NCI-H1048 (cell line): ENCODE results near the gene RUNX1.

Experiments used
- DNase-seq: peaks from one replicate; lab custom pipeline; 2025; lab: John Stamatoyannopoulos, UW

RUNX1 gene

GRCh38 chr21:34880401-34880800, 168.7 kb downstream of the RUNX1 start:
- DNase-seq, result no peak

GRCh38 chr21:34878940-34879339, 170.2 kb downstream of the RUNX1 start:
- DNase-seq, result no peak

GRCh38 chr21:34878501-34878900, 170.6 kb downstream of the RUNX1 start:
- no peak for DNase-seq

GRCh38 chr21:34877485-34878128, 171.5 kb downstream of the RUNX1 start:
- peak; percentile 8 for DNase-seq

GRCh38 chr21:34875830-34876229, 173.3 kb downstream of the RUNX1 start:
- DNase-seq, result no peak

GRCh38 chr21:34874684-34875513, 174.2 kb downstream of the RUNX1 start:
- DNase-seq, result no peak

GRCh38 chr21:34871026-34871908, 177.8 kb downstream of the RUNX1 start:
- DNase-seq, result no peak

- DNase-seq, result no peak
These were observed 178.9 kb downstream of the RUNX1 start for GRCh38 chr21:34870246-34870645.

GRCh38 chr21:34869545-34869944, 179.6 kb downstream of the RUNX1 start:
- DNase-seq, result peak; percentile 81

- no peak for DNase-seq
These were observed 181.3 kb downstream of the RUNX1 start for GRCh38 chr21:34867785-34868184.

- DNase-seq, result no peak
These were observed 183.5 kb downstream of the RUNX1 start for GRCh38 chr21:34865400-34866241.

- DNase-seq, result no peak
These were observed 184.5 kb downstream of the RUNX1 start for GRCh38 chr21:34864370-34865149.

GRCh38 chr21:34862951-34863350, 186.2 kb downstream of the RUNX1 start:
- no peak for DNase-seq

GRCh38 chr21:34861258-34861657, 187.8 kb downstream of the RUNX1 start:
- no peak for DNase-seq

GRCh38 chr21:34859976-34860653, 189.0 kb downstream of the RUNX1 start:
- DNase-seq, result no peak

- DNase-seq, result no peak
These were observed 190.5 kb downstream of the RUNX1 start for GRCh38 chr21:34858559-34858958.

- no peak for DNase-seq
These were observed 191.2 kb downstream of the RUNX1 start for GRCh38 chr21:34857874-34858273.

- no peak for DNase-seq
These were observed 191.9 kb downstream of the RUNX1 start for GRCh38 chr21:34857122-34857713.

GRCh38 chr21:34852448-34852847, 196.7 kb downstream of the RUNX1 start:
- DNase-seq, result no peak

- no peak for DNase-seq
These were observed 198.9 kb downstream of the RUNX1 start for GRCh38 chr21:34850166-34850690.
